ENCODE measurements around the gene ABCD4.

GRCh38 chr14:74350211-74350927 lies 47.6 kb upstream of the ABCD4 start:
- TF ChIP-seq CTCF (conservative IDR thresholded peaks at IDR 0.05; ENCODE audit: low read length) (no peak), EZH2phosphoT487 (IDR thresholded peaks at IDR 0.05; ENCODE audit: borderline replicate concordance, low read depth, low read length) (no peak)

Data from OCI-LY7 (cell line).